HUES6 (cell line): Measurements from ENCODE around the gene PLCZ1.
"Not testable (repeated sequence)": the region's sequence is repeated elsewhere in the genome, so short reads cannot be mapped to it uniquely, and the experiment has no call there.

Experiments used
- H3K27ac ChIP-seq: 2 replicates; pipeline ENCODE4 v1.7.0; 2013; ENCODE audit warnings: low read depth, mild to moderate bottlenecking, low read length, inconsistent platforms
- H3K27me3 ChIP-seq: 2 replicates; pipeline ENCODE4 v1.6.1; 2013; ENCODE audit warnings: low read length; ENCODE audit not compliant: control insufficient read depth, insufficient read depth
- H3K36me3 ChIP-seq: 2 replicates; pipeline ENCODE4 v1.6.1; 2013; ENCODE audit warnings: low read length; ENCODE audit not compliant: control insufficient read depth, insufficient read depth
- H3K4me1 ChIP-seq: 2 replicates; pipeline ENCODE4 v1.6.1; 2013; ENCODE audit warnings: low read length; ENCODE audit not compliant: control insufficient read depth, insufficient read depth
- H3K4me3 ChIP-seq: 2 replicates; pipeline ENCODE4 v1.5.1; 2013; ENCODE audit warnings: low read depth, low read length
- H3K9ac ChIP-seq: one replicate; pipeline ENCODE4 v1.6.1; 2013; ENCODE audit warnings: mild to moderate bottlenecking, low read length
- H3K9me3 ChIP-seq: 2 replicates; pipeline ENCODE4 v1.6.1; 2013; ENCODE audit warnings: low read depth, low read length; ENCODE audit not compliant: control insufficient read depth, insufficient read depth

Gene PLCZ1

DNA sequence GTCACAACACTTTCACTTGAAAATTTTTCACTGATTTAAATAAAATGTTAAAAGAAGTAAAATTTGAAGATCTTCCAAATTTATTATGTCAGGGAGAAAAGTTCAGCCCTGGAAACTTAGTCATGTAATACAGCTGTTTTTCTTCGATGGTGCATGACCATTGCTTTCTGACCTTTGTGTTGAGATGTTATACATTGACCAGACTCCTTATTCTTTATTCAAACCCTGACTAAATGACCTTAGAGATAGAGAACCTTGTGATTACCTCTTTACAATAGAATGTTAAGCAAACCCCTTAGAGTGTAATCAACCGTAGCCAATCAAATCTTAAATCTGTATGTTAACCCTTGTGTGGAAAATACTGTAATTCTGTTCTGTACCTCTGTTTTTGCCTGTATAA lies 34.5 kb downstream of the PLCZ1 start:
- Histone ChIP-seq H3K36me3 (no peaks in the 10 kb centered on the region), H3K4me1 (peaks cover 6% of the 10 kb centered on the region; the same call in 1 of the 2 replicates), H3K27ac (no peak overlapping the region), H3K27me3 (no peaks in the 10 kb centered on the region), H3K4me3 (no peak overlapping the region), H3K9ac (no peak overlapping the region), H3K9me3 (peaks cover 8% of the 10 kb centered on the region)

DNA sequence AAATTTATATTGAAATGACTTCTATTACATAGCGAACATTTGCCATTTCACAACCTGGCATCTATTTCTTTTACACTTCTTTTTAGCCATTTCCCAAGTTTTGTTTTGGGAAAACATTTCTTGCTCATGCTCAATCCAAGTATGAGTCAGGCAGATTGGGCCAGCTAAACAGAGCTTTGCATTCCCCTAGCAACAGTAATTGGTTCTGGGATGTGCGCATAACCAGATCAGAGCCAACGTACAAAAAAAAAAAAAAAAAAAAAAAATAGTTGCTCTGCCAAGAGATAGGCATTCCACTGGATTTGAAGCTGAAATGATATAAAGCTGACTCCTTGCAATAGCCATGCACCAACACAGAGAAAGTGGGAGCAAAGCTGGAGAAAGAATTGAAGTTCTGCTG lies 37.5 kb downstream of the PLCZ1 start:
- H3K9me3 ChIP-seq = no peaks in the 10 kb centered on the region
- H3K36me3 ChIP-seq = no peaks in the 10 kb centered on the region
- no peak overlapping the region for H3K9ac ChIP-seq
- H3K4me3 ChIP-seq = no peak overlapping the region
- H3K27me3 ChIP-seq = no peaks in the 10 kb centered on the region
- H3K4me1 ChIP-seq = peaks cover 6% of the 10 kb centered on the region; the same call in 1 of the 2 replicates
- no peak overlapping the region for H3K27ac ChIP-seq

- Histone ChIP-seq H3K9ac (no peak overlapping the region), H3K4me3 (no peak overlapping the region), H3K27ac (no peak overlapping the region), H3K27me3 (no peaks in the 10 kb centered on the region), H3K4me1 (no peaks in the 10 kb centered on the region), H3K36me3 (no peaks in the 10 kb centered on the region), H3K9me3 (no peaks in the 10 kb centered on the region)
These were observed 40.7 kb downstream of the PLCZ1 start for GRCh38 chr12:18696971-18697602.

GRCh38 chr12:18693986-18694385 lies 43.8 kb downstream of the PLCZ1 start:
- not testable (repeated sequence) for H3K9ac ChIP-seq, H3K27ac ChIP-seq, H3K9me3 ChIP-seq, H3K36me3 ChIP-seq, H3K4me1 ChIP-seq, H3K4me3 ChIP-seq, H3K27me3 ChIP-seq

DNA sequence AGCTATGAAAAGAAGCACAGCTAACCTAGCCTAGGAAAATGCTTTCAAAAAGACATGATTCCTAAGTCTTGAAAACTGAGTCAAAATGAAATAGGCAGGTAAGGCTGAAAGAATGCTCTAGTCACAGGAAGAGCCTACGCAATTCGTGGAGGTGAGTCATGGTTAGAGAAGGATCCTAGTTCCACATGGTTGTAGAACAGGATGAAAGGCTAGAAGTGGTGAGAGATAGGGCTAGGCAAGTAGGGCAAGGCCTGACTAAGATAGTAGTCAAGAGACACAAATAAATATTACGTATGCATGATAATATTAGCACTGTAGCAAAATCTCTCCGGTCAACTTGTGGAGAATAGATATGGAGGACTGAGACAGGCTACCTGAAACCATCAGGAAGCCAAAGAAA lies 47.2 kb downstream of the PLCZ1 start:
- Histone ChIP-seq H3K4me1 (0 out of 2 replicates have a peak, but pooled peaks cover 4% of the 10 kb centered on the region), H3K27ac (no peak overlapping the region), H3K9ac (no peak overlapping the region), H3K27me3 (no peaks in the 10 kb centered on the region), H3K9me3 (no peaks in the 10 kb centered on the region), H3K4me3 (no peak overlapping the region), H3K36me3 (no peaks in the 10 kb centered on the region)

DNA sequence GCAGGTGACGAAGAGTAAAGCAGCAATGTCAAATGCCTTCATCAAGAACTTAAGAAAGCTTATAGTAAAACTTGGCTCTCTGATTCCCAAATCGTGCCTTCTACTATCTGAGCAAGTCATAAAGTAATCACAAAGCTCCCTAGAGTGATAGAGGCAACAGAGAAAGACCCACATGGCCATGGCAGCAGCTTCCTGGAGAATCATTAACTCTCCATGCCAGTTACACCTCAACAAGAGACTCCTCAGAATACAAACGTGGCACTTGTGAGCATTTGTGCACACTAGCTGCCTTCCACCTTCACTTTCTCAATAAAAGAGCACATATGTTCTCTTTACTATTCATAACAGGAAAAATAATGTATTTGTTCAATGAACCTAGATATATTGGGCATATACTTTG lies 48.0 kb downstream of the PLCZ1 start:
- Histone ChIP-seq H3K36me3 (no peaks in the 10 kb centered on the region), H3K27ac (no peak overlapping the region), H3K4me1 (0 out of 2 replicates have a peak, but pooled peaks cover 4% of the 10 kb centered on the region), H3K4me3 (no peak overlapping the region), H3K9ac (no peak overlapping the region), H3K27me3 (no peaks in the 10 kb centered on the region), H3K9me3 (no peaks in the 10 kb centered on the region)

DNA sequence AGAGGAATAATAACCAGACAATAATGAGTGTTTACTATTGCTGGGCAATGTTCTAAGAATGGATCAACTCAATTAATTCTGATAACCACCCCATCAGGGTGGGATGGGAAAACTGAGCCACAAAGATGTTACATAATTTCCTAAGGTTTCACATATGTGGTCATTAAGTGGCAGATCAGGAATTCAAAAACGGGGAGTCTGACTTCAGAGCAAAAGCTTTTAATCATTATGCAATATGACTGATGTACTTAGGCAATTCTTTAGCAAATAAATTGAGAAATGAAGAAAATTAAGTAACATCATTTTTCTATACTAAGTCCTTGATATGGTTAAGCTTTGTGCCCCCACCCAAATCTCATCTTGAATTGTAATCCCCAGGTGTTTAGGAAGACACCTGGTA lies 53.4 kb downstream of the PLCZ1 start:
- no peak overlapping the region for H3K4me3 ChIP-seq
- H3K27me3 ChIP-seq = peaks cover 3% of the 10 kb centered on the region
- H3K27ac ChIP-seq = no peak overlapping the region
- no peak overlapping the region for H3K9ac ChIP-seq
- H3K4me1 ChIP-seq = peaks cover 18% of the 10 kb centered on the region
- H3K9me3 ChIP-seq = no peaks in the 10 kb centered on the region
- no peaks in the 10 kb centered on the region for H3K36me3 ChIP-seq

DNA sequence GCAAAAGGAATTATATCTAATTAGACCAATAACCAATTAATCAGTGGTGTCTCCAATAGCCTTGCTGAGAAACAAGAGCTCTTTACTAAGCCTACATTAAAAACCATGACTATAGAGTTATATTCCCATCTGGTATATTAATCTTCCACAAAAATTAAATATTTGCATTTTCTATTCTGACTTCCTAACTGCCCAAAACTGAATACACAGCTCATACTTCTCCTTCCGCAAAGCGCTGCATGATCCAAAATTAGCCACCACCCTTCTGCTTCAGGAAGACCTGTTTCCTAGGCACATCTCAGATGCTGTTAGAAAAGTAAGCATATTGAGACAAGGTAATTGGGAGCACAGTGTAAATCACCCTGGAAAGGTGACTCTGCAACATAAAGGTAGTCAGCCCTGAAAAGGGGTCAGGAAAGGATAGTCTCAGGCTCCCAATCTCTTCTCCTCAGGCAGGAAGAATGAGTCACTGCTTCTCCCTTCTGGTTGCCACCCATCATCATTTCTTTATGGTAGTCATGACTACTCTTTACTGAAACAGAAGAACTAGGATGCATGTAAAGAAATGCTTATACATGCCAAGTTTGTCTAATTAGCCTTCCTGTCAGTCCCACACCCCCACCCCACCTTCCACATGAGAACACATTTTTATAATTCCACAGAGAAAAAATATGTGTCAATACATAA lies 54.3 kb downstream of the PLCZ1 start:
- no peak overlapping the region for H3K9ac ChIP-seq

GRCh38 chr12:18681818-18682217 lies 56.0 kb downstream of the PLCZ1 start:
- H3K4me3 ChIP-seq = no peak overlapping the region
- no peaks in the 10 kb centered on the region for H3K9me3 ChIP-seq
- H3K27me3 ChIP-seq = peaks cover 3% of the 10 kb centered on the region
- H3K4me1 ChIP-seq = peaks cover 18% of the 10 kb centered on the region
- H3K9ac ChIP-seq = no peak overlapping the region
- no peaks in the 10 kb centered on the region for H3K36me3 ChIP-seq
- H3K27ac ChIP-seq = no peak overlapping the region

More for the DNA sequence above, 54.3 kb downstream of the PLCZ1 start:
- Histone ChIP-seq H3K9me3 (no peaks in the 10 kb centered on the region), H3K27ac (no peak overlapping the region), H3K4me1 (peaks cover 18% of the 10 kb centered on the region), H3K36me3 (no peaks in the 10 kb centered on the region), H3K27me3 (peaks cover 3% of the 10 kb centered on the region), H3K4me3 (no peak overlapping the region)

- Histone ChIP-seq H3K9me3 (no peaks in the 10 kb centered on the region), H3K36me3 (no peaks in the 10 kb centered on the region), H3K9ac (no peak overlapping the region), H3K27ac (no peak overlapping the region), H3K27me3 (peaks cover 3% of the 10 kb centered on the region), H3K4me1 (peaks cover 9% of the 10 kb centered on the region), H3K4me3 (no peak overlapping the region)
These were observed 60.7 kb downstream of the PLCZ1 start for GRCh38 chr12:18676996-18677588.

- Histone ChIP-seq H3K9ac (no peak overlapping the region), H3K4me3 (no peak overlapping the region), H3K4me1 (peaks cover under 1% of the 10 kb centered on the region; the same call in 1 of the 2 replicates), H3K9me3 (no peaks in the 10 kb centered on the region), H3K27me3 (peaks cover 3% of the 10 kb centered on the region), H3K36me3 (no peaks in the 10 kb centered on the region), H3K27ac (no peak overlapping the region)
These were observed 61.7 kb downstream of the PLCZ1 start for GRCh38 chr12:18676141-18676540.
